ENCODE results near the gene VPS13D.
"Not testable (repeated sequence)": the region's sequence is repeated elsewhere in the genome, so short reads cannot be mapped to it uniquely, and the experiment has no call there.

VPS13D gene

GRCh38 chr1:12380326-12381249 lies 150.8 kb downstream of the VPS13D start:
- DNase-seq: no peak

DNA sequence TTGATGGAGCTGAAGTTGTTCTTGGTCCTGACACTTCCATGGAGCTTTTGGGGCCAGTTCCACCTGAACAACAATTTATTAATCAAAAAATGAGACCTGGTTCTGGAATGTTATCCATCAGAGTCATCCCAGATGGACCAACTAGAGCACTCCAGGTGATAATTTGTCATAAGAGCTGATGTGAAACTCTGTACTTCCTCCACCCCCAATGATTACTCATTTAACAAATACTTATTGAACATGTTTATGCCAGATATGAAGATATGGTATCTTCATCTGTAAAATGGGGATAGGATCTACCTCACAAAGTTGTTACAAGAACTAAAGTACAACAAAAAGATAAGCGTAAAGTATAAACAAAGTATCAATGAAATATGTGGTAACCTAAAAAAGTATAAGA lies 153.2 kb downstream of the VPS13D start:
- no peak for DNase-seq

GRCh38 chr1:12383786-12384185 lies 154.0 kb downstream of the VPS13D start:
- no peak for DNase-seq

- DNase-seq: no peak
These were observed 155.1 kb downstream of the VPS13D start for GRCh38 chr1:12384836-12385456.

- no peak for DNase-seq
These were observed 156.3 kb downstream of the VPS13D start for GRCh38 chr1:12386130-12386529.

GRCh38 chr1:12387641-12388040 lies 157.8 kb downstream of the VPS13D start:
- no peak for DNase-seq

DNA sequence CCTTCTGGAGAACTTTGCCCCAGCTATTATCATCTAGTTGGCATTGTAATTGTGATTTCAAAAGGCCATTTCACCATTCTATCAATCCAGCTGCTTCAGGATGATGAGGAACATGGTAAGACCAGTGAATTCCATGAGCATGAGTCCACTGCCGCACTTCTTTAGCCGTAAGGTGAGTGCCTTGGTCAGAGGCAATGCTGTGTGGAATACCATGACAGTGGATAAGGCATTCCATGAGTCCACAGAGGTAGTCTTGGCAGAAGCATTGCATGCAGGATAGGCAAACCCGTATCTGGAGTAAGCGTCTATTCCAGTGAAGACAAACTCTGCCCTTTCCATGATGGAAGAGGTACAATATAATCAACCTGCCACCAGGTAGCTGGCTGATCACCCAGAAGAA lies 160.5 kb downstream of the VPS13D start:
- DNase-seq: not testable (repeated sequence)

GRCh38 chr1:12397462-12398450 lies 167.9 kb downstream of the VPS13D start:
- DNase-seq: no peak

DNA sequence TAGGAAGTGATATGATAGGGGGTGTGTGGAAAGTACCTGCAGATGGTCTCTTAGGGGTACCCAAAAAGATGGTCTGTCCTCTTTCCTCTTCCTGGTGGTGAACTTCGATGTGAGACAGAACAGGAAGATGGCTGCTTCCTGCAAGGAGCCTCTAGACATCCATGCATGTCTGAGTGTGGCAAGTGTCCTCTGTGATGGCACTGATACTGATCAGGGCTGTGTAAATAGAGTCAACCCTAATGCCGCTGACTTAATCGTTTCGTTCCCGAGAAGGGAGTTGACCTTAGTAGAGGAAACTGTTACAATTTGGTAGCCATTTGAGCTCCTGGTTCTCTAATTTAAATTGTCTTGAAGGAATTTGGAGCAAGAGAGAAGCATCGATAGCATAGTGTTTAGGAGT lies 168.6 kb downstream of the VPS13D start:
- DNase-seq: no peak

DNA sequence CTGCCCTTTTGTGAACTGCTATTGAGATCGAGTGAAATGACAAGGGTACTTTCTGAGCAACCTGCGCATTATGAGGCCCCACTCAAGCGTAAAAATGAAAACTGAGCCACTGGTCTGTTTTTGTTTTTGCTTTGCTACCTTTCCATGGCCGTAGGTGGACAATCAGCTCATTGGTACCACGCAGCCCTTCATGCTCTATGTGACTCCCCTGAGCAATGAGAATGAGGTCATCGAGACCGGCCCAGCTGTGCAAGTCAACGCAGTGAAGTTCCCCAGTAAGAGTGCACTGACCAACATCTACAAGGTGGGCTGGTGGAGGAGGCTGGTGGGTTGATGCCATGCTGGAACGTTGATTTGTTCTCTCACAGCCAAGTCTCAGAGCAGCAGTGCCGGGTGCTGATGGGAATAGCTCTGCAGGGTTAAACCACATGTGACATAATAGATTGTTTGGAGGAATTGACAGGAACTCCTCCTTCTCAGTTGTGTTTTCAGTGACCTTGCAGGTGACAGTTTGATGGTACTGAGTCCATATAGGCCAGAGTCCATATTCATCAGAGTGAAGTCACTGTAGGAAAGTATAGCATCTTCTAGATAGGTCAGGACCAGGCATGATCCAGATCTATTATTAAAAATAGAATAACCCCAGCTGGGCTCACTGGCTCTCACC lies 170.3 kb downstream of the VPS13D start:
- DNase-seq: no peak

DNA sequence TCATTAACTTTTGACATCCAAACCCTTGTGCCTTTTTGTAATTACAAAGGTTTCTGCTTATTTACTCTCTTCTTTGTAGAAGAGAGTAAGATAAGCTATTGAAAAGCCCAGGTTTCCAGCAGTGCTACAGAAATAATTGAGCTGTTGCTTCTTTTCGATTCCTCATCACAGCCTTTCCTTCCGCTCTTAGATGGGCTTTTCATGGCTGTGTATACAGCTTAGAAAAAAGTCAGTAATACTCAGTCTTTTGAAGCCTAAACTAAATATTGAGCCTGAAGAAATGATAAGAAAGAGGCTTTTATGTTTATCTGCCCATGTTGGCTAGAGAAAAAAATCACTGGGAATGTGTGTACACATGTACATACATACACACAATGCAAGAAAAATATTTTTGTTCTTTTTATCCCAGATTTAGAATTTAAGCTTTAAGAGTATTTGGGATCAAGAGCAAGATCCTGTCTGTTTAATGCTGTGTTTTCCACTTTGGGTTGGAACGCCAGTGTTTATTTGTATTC lies 172.4 kb downstream of the VPS13D start:
- no peak for DNase-seq

DNA sequence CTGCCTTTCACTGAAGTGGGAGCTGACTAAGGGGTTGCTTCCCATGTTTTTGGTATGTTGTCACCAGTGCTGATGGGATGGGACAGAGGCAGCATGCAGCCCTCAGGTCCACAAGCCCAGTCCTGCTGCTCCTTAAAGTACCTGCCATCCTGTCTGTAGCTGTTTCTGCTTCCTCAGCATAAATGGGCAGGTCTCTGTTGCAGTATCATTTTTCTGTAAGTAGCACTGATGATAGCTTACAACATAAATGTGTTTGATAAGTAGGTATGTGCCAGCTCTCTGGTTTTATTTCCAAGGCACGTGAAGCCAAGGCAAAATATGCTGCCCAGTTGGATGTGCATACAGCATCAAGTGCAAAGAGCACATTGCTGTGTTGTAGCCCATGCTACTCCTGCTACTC lies 173.0 kb downstream of the VPS13D start:
- DNase-seq: no peak

DNA sequence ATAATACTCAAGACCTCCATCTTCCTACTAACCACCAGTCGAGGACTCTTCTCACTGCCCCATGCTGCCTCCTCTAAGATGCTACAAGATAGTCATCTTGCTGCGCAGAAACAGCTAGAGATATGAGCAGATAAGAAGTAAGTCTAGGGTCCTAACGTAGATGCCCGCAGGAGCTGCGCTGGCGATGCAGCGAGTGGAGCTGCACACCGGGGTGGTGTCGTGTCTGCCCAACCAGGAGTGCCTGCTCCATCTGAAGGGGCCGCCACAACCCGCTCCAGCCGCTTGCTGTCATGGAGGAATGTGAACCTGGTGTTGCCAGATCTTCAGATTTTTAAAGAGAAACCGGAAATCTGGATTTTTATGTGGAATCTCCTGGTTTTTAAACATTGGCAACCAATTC lies 175.1 kb downstream of the VPS13D start:
- no peak for DNase-seq

GRCh38 chr1:12405325-12406210 lies 175.7 kb downstream of the VPS13D start:
- no peak for DNase-seq

DNA sequence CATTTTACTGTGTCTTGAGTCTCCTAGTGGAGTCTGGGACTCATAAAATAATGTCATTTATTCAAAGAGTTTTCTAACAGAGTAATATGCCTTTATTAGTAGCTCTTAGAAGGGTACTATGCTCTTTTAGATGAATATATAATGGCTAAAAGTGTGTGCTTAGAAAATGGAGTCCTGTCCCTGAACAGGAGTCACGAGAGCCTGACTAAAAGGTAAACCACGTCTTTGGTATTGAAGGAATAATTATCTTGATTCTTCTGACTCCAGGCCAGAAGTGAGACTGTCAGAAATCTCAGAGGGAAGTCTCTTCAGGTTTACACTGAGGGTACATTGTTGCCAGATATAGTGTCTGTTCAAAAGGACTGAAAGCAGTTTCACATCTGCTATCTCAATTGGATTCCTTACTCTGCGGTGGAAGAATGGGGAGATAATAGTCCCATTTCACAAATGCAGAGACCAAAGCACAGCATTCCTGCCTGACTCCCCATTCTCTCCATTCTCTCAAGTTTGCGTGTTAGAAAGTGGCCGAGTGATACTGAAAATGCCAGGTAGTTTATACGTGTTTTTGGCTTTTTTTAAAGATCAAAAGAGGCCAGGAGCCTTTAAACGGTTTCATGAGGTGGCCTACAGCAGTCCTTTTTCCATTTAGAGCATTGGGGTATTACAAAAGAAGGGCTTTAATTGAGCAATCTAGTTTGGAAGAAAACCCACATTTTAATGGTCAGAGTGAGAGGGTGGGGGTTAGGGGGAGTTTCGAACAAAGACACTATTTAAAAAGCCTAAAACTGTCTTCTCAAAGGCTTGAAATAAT lies 176.6 kb downstream of the VPS13D start:
- no peak for DNase-seq

GRCh38 chr1:12407050-12407961 lies 177.5 kb downstream of the VPS13D start:
- DNase-seq: no peak

DNA sequence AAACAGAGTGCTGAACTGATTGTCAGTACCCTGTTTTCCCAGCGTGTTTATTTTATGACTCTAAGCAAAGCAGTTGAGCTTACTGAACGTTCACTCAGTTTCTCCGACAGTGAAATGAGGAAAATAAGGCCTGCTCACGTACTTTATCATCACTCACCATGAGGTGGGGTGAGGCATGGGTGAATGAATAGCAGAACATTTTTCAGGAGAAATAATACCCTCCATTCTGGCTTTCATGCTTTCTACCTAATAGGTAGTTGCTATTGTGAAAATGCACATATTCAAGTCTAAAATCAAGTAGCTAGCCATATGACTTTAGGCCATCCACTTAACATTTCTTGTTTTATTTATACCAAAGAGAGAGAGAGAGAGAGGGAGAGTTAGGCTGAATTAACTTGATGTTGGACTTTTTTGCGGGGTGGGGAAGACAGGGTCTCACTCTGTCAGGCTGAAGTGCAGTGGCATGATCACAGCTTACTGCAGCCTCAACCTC lies 178.2 kb downstream of the VPS13D start:
- DNase-seq: no peak

DNA sequence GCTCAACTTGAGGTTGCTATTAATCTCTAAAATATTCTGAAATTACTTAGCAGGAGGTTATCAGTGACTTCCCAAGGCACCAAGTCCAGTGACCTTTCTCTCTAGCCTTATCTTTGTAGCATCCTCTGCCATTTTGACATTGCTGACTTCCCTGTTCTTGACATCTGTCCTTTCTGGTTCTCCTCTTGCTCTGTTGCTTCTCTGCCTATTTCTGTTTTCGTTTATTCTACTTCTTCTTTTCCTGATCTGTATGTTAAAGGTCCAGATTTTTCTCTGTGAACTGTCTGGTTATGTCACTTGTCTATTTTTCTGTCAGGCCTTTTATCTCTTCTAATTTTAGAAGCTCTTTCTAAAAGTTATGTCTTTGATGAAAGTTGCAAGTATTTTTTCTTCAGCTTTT lies 178.8 kb downstream of the VPS13D start:
- DNase-seq: no peak

- DNase-seq: no peak
These were observed 179.9 kb downstream of the VPS13D start for GRCh38 chr1:12409681-12410080.
